ENCODE results near the gene UACA.

The UACA gene

DNA sequence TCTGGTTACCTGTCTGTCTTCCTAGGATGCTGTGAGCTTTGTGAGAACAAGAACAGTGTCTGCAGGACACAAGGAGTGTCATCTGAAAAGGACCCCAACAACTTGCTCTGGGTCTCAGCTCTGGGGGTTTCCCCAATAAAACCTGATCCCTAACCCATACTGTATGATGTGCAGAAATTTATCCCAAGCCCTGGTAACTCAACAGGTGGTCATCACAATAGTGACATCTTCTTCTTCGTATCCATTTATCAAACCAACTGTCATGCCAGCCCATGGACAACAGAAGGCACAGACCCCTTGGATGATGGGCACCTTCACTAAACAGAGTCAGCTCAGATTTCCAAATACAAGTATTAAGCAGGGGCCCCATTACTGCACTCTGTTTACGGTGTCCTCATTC is 127.5 kb downstream of the UACA start:
- no peak overlapping the region for H3K4me3 ChIP-seq (ENCODE audit: low read length)
- no peak for DNase-seq (ENCODE audit: low read depth)
- TF ChIP-seq, protein P1, sequence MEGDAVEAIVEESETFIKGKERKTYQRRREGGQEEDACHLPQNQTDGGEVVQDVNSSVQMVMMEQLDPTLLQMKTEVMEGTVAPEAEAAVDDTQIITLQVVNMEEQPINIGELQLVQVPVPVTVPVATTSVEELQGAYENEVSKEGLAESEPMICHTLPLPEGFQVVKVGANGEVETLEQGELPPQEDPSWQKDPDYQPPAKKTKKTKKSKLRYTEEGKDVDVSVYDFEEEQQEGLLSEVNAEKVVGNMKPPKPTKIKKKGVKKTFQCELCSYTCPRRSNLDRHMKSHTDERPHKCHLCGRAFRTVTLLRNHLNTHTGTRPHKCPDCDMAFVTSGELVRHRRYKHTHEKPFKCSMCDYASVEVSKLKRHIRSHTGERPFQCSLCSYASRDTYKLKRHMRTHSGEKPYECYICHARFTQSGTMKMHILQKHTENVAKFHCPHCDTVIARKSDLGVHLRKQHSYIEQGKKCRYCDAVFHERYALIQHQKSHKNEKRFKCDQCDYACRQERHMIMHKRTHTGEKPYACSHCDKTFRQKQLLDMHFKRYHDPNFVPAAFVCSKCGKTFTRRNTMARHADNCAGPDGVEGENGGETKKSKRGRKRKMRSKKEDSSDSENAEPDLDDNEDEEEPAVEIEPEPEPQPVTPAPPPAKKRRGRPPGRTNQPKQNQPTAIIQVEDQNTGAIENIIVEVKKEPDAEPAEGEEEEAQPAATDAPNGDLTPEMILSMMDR (conservative IDR thresholded peaks at IDR 0.05; ENCODE audit: low read length): no peak

DNA sequence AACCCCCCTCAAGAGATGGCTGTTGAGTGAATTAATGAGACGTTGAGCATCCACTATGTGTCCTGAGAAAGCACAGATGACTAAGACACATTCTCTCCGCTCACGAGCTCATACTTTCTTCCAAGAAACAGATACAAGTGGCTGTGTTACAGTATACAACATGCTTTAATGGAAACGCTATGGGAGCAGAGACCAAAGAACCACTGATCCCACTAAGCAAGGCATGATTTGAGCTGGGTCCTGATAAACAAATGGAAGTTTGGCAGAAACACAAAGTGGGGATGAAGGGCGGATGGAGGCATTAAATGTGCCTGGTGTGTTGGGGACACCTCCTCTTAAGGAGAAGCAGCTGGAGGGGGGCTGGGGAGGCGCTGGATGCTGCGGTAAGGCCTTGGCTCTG is 129.4 kb downstream of the UACA start:
- TF ChIP-seq, protein P1 (conservative IDR thresholded peaks at IDR 0.05; ENCODE audit: low read length): no peak
- no peak overlapping the region for H3K4me3 ChIP-seq (ENCODE audit: low read length)
- DNase-seq (ENCODE audit: low read depth): no peak

DNA sequence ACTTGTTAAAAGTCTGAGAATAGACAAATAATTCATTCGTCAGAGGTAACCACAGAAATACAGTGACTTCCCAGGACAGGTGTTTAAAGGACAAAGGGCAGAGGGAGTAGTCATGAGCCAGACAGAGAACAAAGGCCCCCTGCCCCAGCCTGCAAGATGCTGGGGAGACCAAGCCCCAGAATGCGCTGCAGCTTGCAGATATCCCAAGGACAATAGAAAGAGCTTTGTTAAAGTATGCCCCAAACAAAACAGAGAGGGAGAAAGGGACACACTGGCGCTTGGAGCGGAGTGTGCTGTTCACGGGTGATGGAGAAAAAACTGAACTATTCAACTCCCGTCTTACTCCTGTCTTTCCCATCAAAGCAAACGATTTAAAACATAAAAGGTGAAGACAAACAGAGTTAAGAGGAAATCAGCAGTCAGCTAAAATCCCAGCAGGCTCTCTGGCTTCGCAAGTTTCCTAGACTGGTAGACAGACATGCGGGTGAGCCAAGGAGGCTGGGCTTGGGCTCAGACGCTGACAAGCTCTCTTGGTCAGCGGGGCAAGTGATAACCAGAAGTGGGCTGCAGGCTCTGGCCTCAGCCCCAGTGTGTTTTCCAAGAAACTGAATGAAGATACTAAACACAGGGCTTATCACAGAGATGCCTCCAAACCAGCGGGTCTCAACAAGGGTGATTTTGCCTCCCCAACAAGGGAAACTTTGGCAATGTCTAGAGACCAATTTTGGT is 130.1 kb downstream of the UACA start:
- TF ChIP-seq, protein P1 (conservative IDR thresholded peaks at IDR 0.05; ENCODE audit: low read length): no peak
- DNase-seq (ENCODE audit: low read depth): no peak
- H3K4me3 ChIP-seq (ENCODE audit: low read length): no peak overlapping the region

DNA sequence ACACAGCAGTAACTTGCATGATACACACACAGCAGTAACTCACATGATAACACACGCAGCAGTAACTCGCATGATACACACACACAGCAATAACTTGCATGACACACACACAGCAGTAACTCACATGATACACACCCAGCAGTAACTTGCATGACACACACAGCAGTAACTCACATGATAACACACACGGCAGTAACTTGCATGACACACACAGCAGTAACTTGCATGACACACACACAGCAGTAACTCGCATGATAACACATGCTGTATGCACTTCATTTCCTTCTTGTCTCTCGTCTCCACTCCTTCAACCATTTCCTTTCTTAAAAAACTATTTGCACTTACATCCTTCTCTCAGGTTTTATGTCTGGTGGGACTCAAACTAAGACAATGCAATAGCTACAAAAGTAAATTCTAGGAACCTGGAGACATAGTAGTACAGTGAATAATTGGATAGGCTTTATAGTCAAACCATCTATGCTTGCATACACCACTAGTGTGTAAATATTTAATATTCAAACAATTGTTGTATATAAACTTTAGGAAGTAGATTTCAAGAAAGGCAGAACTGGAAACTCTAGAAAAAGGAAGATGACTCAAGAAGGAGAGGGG is 130.8 kb downstream of the UACA start:
- TF ChIP-seq, protein P1 (conservative IDR thresholded peaks at IDR 0.05; ENCODE audit: low read length): no peak
- no peak overlapping the region for H3K4me3 ChIP-seq (ENCODE audit: low read length)
- no peak for DNase-seq (ENCODE audit: low read depth)

DNA sequence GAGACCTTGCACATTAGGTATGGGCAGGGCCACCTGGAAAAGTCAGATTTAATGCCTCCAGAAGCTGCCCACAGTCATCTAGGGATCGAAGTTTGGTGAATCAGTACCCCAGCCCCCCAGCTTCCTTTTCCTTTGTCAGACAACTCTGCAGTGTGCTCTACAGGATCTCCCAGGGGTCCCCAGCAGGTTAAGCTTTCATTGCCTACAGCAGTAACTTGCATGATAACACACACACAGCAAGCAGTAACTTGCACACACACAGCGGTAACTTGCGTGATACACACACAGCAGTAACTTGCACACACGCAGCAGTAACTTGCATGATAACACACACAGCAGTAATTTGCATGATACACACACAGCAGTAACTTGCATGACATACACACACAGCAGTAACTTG is 131.3 kb downstream of the UACA start:
- no peak overlapping the region for H3K4me3 ChIP-seq (ENCODE audit: low read length)
- DNase-seq (ENCODE audit: low read depth): no peak
- TF ChIP-seq, protein P1 (conservative IDR thresholded peaks at IDR 0.05; ENCODE audit: low read length): no peak

DNA sequence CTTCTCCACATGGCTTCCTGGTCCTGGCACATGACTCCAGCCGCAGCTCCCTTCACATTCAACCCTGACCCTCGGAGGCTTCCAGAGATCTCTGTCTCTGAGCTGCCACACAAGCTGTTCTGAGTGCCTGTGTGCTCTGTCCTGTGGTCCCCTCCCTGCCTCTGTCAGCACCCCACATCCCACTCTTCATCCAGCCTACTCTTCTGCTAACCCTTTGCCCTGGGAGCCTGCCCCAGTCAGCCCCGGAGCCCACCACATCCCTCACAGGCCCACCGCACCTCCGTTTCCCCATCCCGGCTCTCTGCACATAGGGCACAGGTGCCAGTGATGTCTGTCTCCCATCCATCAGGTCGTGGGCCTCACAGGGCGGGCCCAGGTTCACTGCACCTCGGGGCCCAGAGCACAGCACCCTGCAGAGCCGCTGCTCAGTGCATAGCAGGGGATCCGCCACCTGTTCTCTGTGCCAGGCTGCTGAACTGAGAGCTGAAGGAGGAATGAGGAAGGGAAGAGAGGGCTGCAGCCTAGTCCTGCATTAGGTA is 133.6 kb downstream of the UACA start:
- DNase-seq (ENCODE audit: low read depth): no peak
- H3K4me3 ChIP-seq (ENCODE audit: low read length): no peak overlapping the region
- TF ChIP-seq, protein P1 (conservative IDR thresholded peaks at IDR 0.05; ENCODE audit: low read length): no peak

DNA sequence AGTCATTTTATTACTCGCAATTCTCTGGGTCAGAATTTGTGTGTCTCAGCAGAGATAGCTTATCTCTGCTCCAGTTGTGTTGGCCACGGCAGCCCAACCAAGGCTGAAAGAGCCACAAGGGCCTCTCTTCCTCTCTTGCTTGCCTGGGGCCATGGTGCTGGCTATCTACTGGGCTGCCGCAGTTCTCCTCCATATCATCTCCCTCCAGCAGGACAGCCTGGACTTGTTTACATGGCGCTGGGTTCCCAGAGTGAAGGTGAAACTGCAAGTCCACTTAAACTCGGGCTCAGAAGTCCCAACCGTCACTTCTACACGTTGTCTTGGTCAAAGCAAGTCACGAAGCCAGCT is 134.8 kb downstream of the UACA start:
- no peak for DNase-seq (ENCODE audit: low read depth)
- TF ChIP-seq, protein P1 (conservative IDR thresholded peaks at IDR 0.05; ENCODE audit: low read length): no peak
- no peak overlapping the region for H3K4me3 ChIP-seq (ENCODE audit: low read length)

Measured in AG10803 (cell line).